Nephron (organoid): ENCODE data around the gene LSAMP.
A peak's percentile ranks its signal among the peaks of the same experiment; 100 is the strongest.

Experiments
- H3K27ac Mint-ChIP-seq, 3 experiments: 2 replicates each; pipeline ENCODE4 v1.8.0; 2020; ENCODE audit warnings: mixed read lengths in 3 of 3, mild to moderate bottlenecking in 2 of 3, moderate library complexity in 1 of 3
- H3K27me3 Mint-ChIP-seq: 2 replicates; pipeline ENCODE4 v1.8.0; 2021; ENCODE audit warnings: low read depth, mild to moderate bottlenecking, moderate library complexity, mixed read lengths
- H3K36me3 Mint-ChIP-seq: 2 replicates; pipeline ENCODE4 v1.8.0; 2020; ENCODE audit warnings: low read depth, mixed read lengths
- H3K4me1 Mint-ChIP-seq: 2 replicates; pipeline ENCODE4 v1.8.0; 2020; ENCODE audit warnings: mixed read lengths
- H3K4me3 Mint-ChIP-seq, 3 experiments: 2 replicates each; pipeline ENCODE4 v1.8.0; 2020; ENCODE audit warnings: mild to moderate bottlenecking in 3 of 3, mixed read lengths in 3 of 3, moderate library complexity in 2 of 3
- H3K9me3 Mint-ChIP-seq: 2 replicates; pipeline ENCODE4 v1.8.0; 2020; ENCODE audit warnings: mixed read lengths
- CTCF ChIP-seq, 3 experiments: fragments of 200-600 bp; sonication (generic); IDR thresholded peaks; one replicate each; pipeline ENCODE4 v1.5.0; 2021; ENCODE audit warnings: antibody characterized with exemption in 3 of 3; ENCODE audit not compliant: unreplicated experiment in 3 of 3

LSAMP gene

GRCh38 chr3:115937054-115937453 lies 508.2 kb downstream of the LSAMP start:
- Mint-ChIP-seq H3K27ac (no peak overlapping the region), H3K4me1 (peaks cover 5% of the 10 kb centered on the region), H3K9me3 (peaks cover 3% of the 10 kb centered on the region), H3K4me3 (no peak overlapping the region), H3K27me3 (no peaks in the 10 kb centered on the region), H3K36me3 (no peaks in the 10 kb centered on the region)
- TF ChIP-seq CTCF (IDR thresholded peaks at IDR 0.05; ENCODE audit: unreplicated experiment in 3 of 3), result peak; percentile 22 to 47 (median 32)

GRCh38 chr3:115932807-115933206 lies 512.5 kb downstream of the LSAMP start:
- H3K27me3 Mint-ChIP-seq, result no peaks in the 10 kb centered on the region
- H3K9me3 Mint-ChIP-seq, result no peaks in the 10 kb centered on the region
- no peak for TF ChIP-seq CTCF (IDR thresholded peaks at IDR 0.05; ENCODE audit: unreplicated experiment in 3 of 3)
- no peaks in the 10 kb centered on the region for H3K36me3 Mint-ChIP-seq
- peaks cover 23% of the 10 kb centered on the region for H3K4me1 Mint-ChIP-seq
- H3K4me3 Mint-ChIP-seq, result no peak overlapping the region
- no peak overlapping the region for H3K27ac Mint-ChIP-seq

- no peaks in the 10 kb centered on the region for H3K36me3 Mint-ChIP-seq
- H3K27ac Mint-ChIP-seq, result no peak overlapping the region
- TF ChIP-seq CTCF (IDR thresholded peaks at IDR 0.05; ENCODE audit: unreplicated experiment in 3 of 3), result no peak
- H3K4me3 Mint-ChIP-seq, result no peak overlapping the region
- H3K4me1 Mint-ChIP-seq, result peaks cover 36% of the 10 kb centered on the region
- no peaks in the 10 kb centered on the region for H3K27me3 Mint-ChIP-seq
- H3K9me3 Mint-ChIP-seq, result no peaks in the 10 kb centered on the region
Observed at GRCh38 chr3:115931581-115931980, 513.7 kb downstream of the LSAMP start.

GRCh38 chr3:115930922-115931321 lies 514.4 kb downstream of the LSAMP start:
- no peak for TF ChIP-seq CTCF (IDR thresholded peaks at IDR 0.05; ENCODE audit: unreplicated experiment in 3 of 3)
- Mint-ChIP-seq H3K4me1 (peaks cover 41% of the 10 kb centered on the region), H3K9me3 (no peaks in the 10 kb centered on the region), H3K4me3 (no peak overlapping the region), H3K36me3 (no peaks in the 10 kb centered on the region), H3K27me3 (no peaks in the 10 kb centered on the region), H3K27ac (no peak overlapping the region)

GRCh38 chr3:115930168-115930567 lies 515.1 kb downstream of the LSAMP start:
- Mint-ChIP-seq H3K27ac (no peak overlapping the region), H3K4me1 (peaks cover 44% of the 10 kb centered on the region), H3K27me3 (no peaks in the 10 kb centered on the region), H3K4me3 (no peak overlapping the region), H3K36me3 (no peaks in the 10 kb centered on the region), H3K9me3 (no peaks in the 10 kb centered on the region)
- no peak for TF ChIP-seq CTCF (IDR thresholded peaks at IDR 0.05; ENCODE audit: unreplicated experiment in 3 of 3)

- Mint-ChIP-seq H3K27ac (peak overlapping the region in 1 of 3 experiments; percentile 47), H3K9me3 (no peaks in the 10 kb centered on the region), H3K27me3 (no peaks in the 10 kb centered on the region), H3K4me1 (peaks cover 43% of the 10 kb centered on the region), H3K36me3 (no peaks in the 10 kb centered on the region), H3K4me3 (no peak overlapping the region)
- TF ChIP-seq CTCF (IDR thresholded peaks at IDR 0.05; ENCODE audit: unreplicated experiment in 3 of 3), result no peak
Observed at GRCh38 chr3:115928376-115928775, 516.9 kb downstream of the LSAMP start.
